ENCODE data around the gene SLC46A1.
"Not testable (repeated sequence)": the region's sequence is repeated elsewhere in the genome, so short reads cannot be mapped to it uniquely, and the experiment has no call there.

Gene SLC46A1

GRCh38 chr17:28405632-28406472, at the start of gene SLC46A1:
Gene SLC46A1 (minus strand): TSS chr17:28406212. CDS start chr17:28406114, 98 bp downstream.
- no peak for DNase-seq

- no peak for DNase-seq
Observed at GRCh38 chr17:28449859-28450258, 43.8 kb upstream of the SLC46A1 start.

GRCh38 chr17:28447396-28447760, 41.4 kb upstream of the SLC46A1 start:
- no peak for DNase-seq

GRCh38 chr17:28446716-28447395, 40.8 kb upstream of the SLC46A1 start:
- DNase-seq, result no peak

GRCh38 chr17:28443901-28444638, 38.1 kb upstream of the SLC46A1 start:
- no peak for DNase-seq

- DNase-seq, result not testable (repeated sequence)
Observed at GRCh38 chr17:28434326-28434725, 28.3 kb upstream of the SLC46A1 start.

- DNase-seq, result no peak
Observed at GRCh38 chr17:28433721-28434120, 27.7 kb upstream of the SLC46A1 start.

- not testable (repeated sequence) for DNase-seq
Observed at GRCh38 chr17:28427982-28428381, 22.0 kb upstream of the SLC46A1 start.

- no peak for DNase-seq
Observed at GRCh38 chr17:28427371-28427770, 21.4 kb upstream of the SLC46A1 start.

GRCh38 chr17:28426081-28426519, 20.1 kb upstream of the SLC46A1 start:
- DNase-seq, result no peak

GRCh38 chr17:28425206-28425605, 19.2 kb upstream of the SLC46A1 start:
- DNase-seq, result no peak

GRCh38 chr17:28421787-28422305, 15.8 kb upstream of the SLC46A1 start:
- no peak for DNase-seq

- peak; percentile 43 for DNase-seq
Observed at GRCh38 chr17:28416703-28417311, 10.8 kb upstream of the SLC46A1 start.

- DNase-seq, result no peak
Observed at GRCh38 chr17:28415886-28416285, 9.9 kb upstream of the SLC46A1 start.

GRCh38 chr17:28413804-28414203, 7.8 kb upstream of the SLC46A1 start:
- no peak for DNase-seq

- DNase-seq, result no peak
Observed at GRCh38 chr17:28412099-28412498, 6.1 kb upstream of the SLC46A1 start.

GRCh38 chr17:28407974-28408306, 1.9 kb upstream of the SLC46A1 start:
- no peak for DNase-seq

GRCh38 chr17:28407130-28407973, 1.3 kb upstream of the SLC46A1 start:
- no peak for DNase-seq

GRCh38 chr17:28406473-28406814, 432 bp upstream of the SLC46A1 start:
- DNase-seq, result no peak

GRCh38 chr17:28404812-28405570, 1.0 kb downstream of the SLC46A1 start:
- DNase-seq, result no peak

GRCh38 chr17:28404461-28404811, 1.6 kb downstream of the SLC46A1 start:
- no peak for DNase-seq

All from NCI-H1048 (cell line).